Activated CD8-positive, alpha-beta memory T cell treated with anti-CD3 and anti-CD28 coated beads for 48 hours (primary cell): Measurements from ENCODE around the gene GDF15.
"Not testable (repeated sequence)": the region's sequence is repeated elsewhere in the genome, so short reads cannot be mapped to it uniquely, and the experiment has no call there.

Source experiments
- DNase-seq, 3 experiments: peaks; one replicate each; pipeline ENCODE4 v3.0.0-alpha.2; 2020; ENCODE audit warnings: low read depth in 2 of 3, low spot score in 2 of 3

GDF15 gene

GRCh38 chr19:18385675-18386542, at the start of gene GDF15:
GDF15 (plus strand) TSS chr19:18386158; CDS start chr19:18386190, 32 bp downstream.
- DNase-seq = peak in 1 of 3 experiments; percentile 22

GRCh38 chr19:18338541-18338940, 47.4 kb upstream of the GDF15 start:
- no peak for DNase-seq

- DNase-seq = no peak
Observed at GRCh38 chr19:18339723-18340122, 46.2 kb upstream of the GDF15 start.

- DNase-seq = peak in 1 of 3 experiments; percentile 60
Observed at GRCh38 chr19:18340190-18340989, 45.6 kb upstream of the GDF15 start, which contains the start of gene PGPEP1. PGPEP1 (plus strand) TSS chr19:18340598; CDS start chr19:18340682, 84 bp downstream.

- DNase-seq = peak in 2 of 3 experiments; percentile 35 to 40
Observed at GRCh38 chr19:18340990-18341868, 44.7 kb upstream of the GDF15 start.

GRCh38 chr19:18342090-18342632, 43.8 kb upstream of the GDF15 start:
- no peak for DNase-seq

GRCh38 chr19:18344582-18344950, 41.4 kb upstream of the GDF15 start:
- no peak for DNase-seq

GRCh38 chr19:18345296-18345695, 40.7 kb upstream of the GDF15 start:
- no peak for DNase-seq

- no peak for DNase-seq
Observed at GRCh38 chr19:18346091-18346490, 39.9 kb upstream of the GDF15 start.

GRCh38 chr19:18348171-18348570, 37.8 kb upstream of the GDF15 start:
- no peak for DNase-seq

GRCh38 chr19:18348818-18349339, 37.1 kb upstream of the GDF15 start:
- not testable (repeated sequence) for DNase-seq

- no peak for DNase-seq
Observed at GRCh38 chr19:18349524-18350128, 36.3 kb upstream of the GDF15 start.

- no peak for DNase-seq
Observed at GRCh38 chr19:18350490-18350889, 35.5 kb upstream of the GDF15 start.

GRCh38 chr19:18351544-18351943, 34.4 kb upstream of the GDF15 start:
- no peak for DNase-seq

- no peak for DNase-seq
Observed at GRCh38 chr19:18353378-18354005, 32.5 kb upstream of the GDF15 start.

GRCh38 chr19:18354743-18355142, 31.2 kb upstream of the GDF15 start:
- not testable (repeated sequence) for DNase-seq

- DNase-seq = no peak
Observed at GRCh38 chr19:18357041-18357440, 28.9 kb upstream of the GDF15 start.

GRCh38 chr19:18361646-18362045, 24.3 kb upstream of the GDF15 start:
- DNase-seq = no peak

GRCh38 chr19:18362934-18363542, 22.9 kb upstream of the GDF15 start:
- DNase-seq = no peak
